Right renal cortex interstitium (tissue), 3 donors: Measurements from ENCODE around the gene PALMD. TPM values are rescaled to one million over a fixed set of nuclear protein-coding genes. Genes with fewer than 3 reads are reported as not detected.

Experiments
- DNase-seq, 3 donors: peaks; one replicate each; pipeline ENCODE4 v3.0.0-alpha.2; 2013; ENCODE audit warnings: low read depth in 3 of 3, low spot score in 2 of 3
- polyA plus RNA-seq, 3 donors: library from polyadenylated mRNA; unstranded; fragments of 120-200 nt; gene quantifications; one replicate each; pipeline ENCODE4 v1.2.1, GENCODE V29; 2013; ENCODE audit not compliant: insufficient read length in 3 of 3

PALMD gene
- polyA plus RNA-seq, 3 donors = 2.1 to 2.6 (median 2.5) TPM

DNA sequence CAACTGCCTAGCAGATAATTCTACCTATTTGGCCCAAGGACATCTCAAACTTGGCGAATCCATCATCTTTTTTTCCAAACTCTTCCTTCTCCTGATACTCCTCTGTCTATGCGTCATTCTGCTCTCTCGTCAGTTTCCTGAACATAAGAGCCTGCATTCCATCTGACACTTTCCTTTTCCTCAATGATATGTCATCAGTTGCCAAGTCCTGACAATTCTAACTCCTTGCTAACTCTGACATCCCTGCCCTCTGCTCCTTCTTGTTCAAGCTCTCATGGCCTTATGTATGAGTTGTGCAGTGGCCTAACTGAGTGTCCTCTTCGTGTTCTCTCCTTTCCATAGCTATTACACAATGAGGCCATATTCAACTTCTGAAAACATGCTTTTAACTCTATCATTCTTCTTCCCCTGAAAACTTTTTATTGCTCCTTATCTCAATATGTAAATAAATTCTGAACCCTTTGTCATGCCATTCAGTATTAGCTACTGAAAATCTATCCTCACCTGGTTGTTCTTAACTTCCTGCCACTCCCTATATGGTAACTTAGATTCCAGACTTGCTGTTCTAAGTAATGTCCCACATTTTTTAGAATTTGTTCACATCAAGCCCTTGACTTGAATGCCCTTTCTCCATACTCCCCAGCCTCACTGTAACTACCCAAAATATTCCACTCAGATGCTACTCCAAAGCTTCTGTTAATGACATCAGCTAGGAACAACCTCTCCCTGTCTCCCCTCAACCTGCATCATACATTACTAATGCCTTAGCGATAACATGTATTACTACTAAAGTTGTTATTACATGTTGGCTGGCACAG is 11.5 kb downstream of the PALMD start:
- DNase-seq = no peak

DNA sequence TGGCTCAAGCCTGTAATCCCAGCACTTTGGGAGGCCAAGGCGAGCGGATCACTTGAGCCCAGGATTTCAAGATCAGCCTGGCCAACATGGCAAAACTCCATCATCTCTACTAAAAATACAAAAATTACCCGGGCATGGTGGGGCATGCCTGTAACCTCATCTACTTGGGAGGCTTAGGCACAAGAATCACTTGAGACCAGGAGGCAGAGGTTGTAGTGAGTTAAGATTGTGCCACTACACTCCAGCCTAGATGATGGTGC is 12.0 kb downstream of the PALMD start:
- DNase-seq = no peak

DNA sequence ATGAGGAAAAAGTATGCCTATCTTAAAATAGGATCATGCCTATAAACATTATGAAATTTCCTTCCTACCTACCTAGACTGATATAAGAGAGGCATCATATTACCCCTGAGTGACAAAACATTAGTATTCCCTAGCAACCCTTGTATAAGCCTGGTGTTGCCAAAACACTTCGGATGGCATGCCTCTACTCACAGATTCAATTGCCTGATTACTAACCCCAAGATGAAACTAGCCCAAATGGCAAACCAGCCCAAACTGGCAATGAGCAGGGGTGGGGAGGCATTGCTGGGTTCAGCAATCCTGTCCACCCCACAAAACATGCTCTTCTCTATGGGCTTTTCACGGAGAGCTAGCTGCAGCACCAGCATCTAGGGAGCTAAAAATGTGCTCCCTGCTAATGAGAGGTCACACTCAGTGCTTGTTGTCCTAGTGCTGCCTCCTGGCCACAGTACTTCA is 13.9 kb downstream of the PALMD start:
- DNase-seq = no peak

DNA sequence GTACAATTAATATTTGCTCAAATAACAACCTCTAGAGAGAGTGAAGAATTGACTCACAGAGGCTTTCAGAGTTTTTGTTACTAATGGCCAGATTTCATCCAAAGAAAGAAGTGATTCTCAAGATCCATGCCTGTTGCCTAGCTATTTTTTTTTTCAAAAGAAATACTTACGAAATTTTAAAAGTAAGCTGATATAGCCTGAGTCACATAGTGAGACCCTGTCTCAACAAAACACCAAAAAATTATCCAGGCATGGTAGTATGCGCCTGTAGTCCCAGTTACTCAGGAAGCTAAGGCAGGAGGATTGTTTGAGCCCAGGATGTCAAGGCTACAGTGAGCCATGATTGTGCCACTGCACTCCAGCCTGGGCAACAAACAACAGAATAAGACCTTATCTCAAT is 14.6 kb downstream of the PALMD start:
- DNase-seq = no peak

DNA sequence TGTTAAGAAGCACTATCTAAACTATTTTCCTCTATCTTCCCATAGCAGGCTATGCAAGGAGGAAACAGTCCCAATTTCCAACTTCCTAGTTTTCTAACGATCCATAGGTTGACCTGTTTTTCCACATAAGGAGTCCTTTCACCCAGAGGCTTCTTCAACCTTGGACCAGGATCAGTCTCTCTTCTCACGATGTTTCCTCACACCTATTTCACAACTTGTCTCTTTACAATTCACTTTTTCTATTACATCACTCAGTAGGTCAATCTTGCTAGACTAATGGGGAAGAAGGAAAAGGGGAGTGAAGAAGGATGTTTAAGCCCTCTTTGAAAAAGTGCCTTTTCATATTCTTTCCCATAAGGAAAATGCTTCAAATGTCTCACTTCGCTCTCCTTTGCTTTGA is 15.9 kb downstream of the PALMD start:
- no peak for DNase-seq

DNA sequence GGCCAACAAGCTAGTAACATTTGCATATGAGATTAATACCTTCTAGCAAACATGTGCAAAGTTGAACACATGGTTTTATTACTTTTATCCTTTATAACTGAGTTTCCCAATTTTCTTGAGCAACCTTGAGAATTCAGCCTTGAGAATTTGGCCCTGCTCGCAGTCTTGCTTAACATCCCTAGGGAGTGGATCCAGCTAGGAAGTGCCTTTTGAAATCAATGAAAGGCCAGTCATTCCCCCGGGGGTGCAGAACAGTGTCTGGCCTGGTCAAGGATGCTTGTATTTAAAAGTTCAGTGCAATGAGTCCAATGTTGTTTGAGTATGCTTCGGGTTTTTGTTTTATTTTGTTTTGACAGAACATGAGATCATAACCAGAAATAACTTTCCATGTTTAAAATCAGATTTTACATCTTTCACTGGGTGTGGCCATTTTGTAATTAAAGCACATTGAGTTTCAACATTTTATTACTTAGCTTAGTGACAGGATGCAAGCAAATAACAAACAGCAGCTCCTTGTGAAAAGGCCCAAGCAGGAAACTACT is 16.7 kb downstream of the PALMD start:
- no peak for DNase-seq

DNA sequence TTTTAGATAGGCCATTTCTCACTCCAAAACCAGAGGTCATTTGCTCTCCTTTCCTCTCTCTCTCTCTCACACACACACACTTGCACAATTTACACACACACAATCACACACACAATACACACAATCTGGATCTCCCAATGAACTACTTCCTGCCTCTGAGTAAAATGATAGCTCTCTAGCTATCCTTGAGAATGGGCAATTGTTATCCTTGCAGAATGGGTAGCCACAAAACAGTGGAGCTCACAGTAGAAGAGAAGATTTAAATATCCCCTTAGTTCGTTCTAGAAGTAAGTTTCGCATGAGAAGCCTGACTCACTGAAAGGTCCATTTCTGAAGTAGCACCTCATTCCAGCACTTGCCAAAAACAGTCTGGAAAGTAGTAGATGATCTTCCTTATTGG is 17.6 kb downstream of the PALMD start:
- no peak for DNase-seq

DNA sequence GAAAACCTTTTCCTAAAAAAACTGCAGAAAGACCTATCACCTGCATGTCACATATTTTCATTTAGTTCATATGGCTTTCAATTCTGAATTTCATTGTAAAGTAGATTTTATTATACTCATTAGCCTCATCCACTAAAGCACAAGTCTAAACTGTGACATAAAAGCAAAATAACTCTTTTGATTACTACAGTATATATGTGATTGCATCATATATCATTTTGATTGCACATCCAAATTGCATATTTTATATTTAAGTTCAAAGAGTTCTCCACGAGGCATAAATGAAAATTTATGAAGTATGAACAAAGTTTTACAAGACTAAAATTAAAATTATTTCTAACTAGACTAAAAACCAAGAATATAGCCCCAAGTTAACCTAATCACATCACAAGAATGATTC is 19.3 kb downstream of the PALMD start:
- no peak for DNase-seq

DNA sequence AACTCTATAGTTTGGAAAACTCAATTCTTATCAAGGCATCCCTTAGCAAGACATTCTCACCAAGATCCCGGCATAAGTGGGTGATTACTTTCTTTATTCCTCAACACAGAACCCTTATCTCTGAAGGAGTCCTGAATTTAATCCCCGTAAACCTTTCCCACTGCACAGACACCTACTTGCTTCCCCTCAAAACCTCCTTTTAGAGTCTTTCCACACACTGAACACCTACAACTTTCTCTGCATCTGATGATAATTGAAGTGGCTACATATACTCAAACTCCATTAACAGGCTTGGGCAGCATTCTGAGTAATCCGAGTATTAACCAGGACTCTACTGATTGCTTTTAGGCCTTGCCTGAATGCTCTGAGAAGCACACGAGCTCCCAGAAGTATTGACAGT is 23.5 kb downstream of the PALMD start:
- no peak for DNase-seq

DNA sequence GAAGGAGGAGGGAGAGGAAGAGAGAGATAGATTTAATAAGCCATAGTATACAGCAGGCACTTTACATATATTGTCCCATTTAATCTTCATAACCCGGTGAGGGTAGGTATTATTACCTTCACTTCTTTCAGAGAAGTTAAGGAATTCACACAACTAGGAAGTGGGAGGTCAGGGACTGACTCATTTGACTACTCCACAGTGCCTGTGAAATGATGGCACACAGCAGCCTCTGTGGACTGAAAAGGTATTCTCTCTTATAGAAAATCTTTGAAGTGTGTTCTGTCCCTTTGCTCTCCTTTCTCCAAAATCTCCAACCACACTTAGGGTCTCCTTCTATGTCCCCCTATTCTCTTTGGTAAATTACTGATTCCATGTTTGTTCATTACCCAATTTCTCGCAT is 23.9 kb downstream of the PALMD start:
- DNase-seq = no peak

DNA sequence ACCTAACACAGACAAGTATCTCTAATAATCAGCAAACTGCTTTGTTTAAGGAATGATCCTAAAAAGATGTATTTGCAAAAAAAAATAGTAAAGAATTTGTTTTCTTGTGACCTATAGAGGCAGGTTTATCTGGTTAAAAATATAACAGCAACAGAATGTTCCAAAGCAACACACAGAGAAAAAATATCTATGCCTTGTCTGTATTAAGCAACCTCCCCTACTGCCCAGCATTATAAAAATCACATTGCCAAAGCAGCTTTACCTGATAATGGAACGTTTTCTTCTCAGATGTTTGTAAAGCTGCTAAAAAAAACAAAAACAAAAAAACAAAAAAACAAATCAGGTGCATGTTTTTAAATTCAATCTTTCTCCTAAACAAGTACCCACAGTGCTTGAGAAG is 24.7 kb downstream of the PALMD start:
- DNase-seq = no peak

DNA sequence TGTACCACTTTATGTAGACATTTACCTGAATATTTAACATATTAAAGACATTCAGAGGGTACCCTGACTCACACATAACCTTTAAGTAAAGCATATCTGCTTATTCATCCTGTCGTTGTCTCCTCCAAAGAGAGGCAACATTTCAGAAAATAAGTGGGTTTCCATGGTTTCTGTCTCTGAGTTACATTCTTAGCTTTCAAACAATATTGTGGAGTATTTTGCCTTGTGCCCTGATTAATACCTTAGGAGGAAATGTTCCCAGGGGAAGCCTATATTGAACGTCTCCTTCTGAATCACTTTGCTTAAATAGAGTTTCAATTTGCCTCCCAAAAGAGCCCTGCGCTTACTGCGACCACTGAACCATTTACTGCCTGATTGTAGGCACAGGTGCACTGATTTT is 26.1 kb downstream of the PALMD start:
- DNase-seq = no peak

DNA sequence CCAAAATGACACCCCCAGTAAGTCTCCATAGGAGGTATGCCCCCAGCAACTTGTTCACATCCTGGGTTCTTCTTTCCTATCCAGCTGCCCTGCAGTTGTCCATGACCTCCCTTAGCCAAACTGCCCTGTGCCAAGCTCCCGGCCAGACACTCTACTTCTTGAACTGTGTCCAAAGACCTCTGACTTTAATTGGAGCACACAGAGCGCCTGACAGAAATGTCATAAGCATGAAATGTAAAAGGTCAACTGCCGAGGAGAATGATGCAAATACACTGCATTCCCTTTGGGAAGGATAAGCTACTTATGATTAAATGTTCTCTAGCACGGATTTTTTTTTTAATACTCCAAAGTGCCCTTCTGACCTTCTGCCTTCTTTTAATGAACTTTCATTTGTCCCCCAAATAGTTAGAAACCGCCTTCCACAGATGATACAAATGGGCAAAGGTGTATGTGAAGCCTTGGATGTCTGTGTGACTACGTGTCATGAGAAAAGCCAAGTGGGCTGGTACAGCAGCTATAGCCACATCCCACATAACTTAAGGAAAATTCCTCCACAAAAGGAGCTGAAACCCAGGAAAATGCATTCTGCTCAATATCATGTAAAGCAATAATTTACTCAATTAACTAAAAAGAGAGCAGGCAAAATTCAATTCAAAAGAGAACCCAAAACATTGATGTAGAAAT is 26.8 kb downstream of the PALMD start:
- DNase-seq = no peak

DNA sequence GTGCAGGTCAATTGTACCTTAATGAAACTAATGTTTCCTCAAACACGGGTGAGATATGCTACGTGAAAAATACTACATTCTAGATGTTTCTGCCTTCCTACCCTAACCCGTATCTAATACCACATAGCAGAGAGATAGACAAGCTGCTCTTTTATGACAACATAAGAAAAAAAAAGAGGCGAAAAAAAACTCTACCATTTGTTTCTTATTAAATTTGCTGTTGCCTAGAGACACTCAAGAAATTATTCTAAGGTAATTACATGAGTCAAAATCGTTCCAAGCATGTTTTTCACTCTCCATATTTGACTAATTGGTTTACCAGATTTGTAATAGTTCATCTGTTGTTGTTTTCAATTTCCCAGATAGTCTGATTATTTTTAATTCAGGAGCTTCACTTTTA is 27.4 kb downstream of the PALMD start:
- no peak for DNase-seq

DNA sequence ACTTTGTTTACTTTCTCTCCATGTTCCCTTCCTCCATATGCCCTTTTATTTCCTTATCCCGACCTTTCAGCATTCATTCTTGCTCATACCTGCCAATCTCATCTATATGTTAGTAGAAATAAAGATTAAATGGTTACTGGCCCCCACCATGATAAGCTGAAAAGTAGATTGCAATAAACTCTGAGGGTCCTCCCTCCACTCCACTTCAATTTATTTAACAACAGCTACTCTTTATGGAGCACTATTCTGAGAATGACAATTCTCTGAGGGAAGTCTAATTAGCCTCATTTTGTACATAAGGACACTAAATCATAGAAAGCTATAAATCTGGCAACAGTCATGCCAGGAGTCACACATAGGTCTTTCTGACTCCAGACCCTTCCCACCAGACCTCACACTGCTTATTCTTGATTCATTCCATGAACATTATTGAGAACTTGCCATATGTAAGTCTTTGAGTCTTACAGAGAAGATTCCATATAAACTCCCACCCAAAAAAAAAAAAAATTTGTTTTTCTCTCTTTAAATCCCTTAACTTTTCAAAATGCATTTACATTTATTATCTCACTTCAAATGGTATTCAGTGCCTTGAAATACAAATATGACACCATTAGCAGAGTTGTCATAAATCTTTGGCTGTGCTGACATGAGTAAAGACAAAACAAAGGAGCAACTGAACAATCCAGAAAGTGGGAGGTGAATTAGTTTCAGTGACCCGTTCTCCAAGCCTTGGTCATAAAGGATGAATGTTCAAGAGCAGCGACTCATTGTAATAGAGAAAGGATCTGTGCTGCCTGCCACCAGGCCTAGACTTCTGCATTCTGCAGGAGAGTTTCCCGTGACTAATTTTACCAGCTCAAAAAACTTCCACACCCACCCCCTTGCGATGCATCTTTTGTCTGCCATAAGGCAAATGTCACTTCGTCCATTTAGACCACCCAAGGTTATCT is 28.5 kb downstream of the PALMD start:
- DNase-seq = no peak

DNA sequence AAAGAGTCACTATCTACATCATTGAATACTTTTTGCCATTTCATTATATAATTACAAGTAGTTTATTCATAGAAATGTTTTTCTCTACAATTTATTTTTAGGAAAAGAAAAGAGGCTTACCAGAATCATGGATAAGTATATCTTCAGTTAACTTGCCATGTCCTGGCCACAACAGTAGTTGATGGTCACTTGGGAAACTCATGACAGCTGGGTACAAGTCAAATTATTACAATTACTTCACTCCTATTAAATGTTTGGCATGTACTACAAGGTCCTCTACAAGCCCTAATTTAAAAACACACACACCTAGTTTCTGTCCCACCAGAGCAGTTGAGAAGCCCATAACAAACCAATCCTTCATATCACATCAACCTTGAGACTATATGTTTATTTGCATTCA is 29.4 kb downstream of the PALMD start:
- DNase-seq = no peak

DNA sequence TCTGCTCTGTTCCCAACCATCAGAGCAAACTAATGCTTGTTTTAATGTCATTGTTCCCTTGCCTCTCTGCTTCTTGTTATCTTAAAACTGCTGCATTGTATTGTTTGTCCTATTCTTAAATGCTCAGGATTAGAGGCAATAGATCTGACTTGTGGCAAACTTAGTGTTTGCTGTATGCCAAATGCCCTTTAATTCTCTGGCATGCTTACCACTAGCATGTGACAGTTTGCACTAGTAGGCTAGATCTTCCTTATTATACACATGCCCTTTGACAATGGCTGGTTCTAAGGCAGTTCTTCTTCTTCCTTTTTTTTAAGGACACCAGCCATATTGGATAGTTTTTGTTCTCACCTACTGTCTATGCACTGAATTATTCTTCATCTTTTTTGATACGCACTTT is 30.1 kb downstream of the PALMD start:
- DNase-seq = no peak

DNA sequence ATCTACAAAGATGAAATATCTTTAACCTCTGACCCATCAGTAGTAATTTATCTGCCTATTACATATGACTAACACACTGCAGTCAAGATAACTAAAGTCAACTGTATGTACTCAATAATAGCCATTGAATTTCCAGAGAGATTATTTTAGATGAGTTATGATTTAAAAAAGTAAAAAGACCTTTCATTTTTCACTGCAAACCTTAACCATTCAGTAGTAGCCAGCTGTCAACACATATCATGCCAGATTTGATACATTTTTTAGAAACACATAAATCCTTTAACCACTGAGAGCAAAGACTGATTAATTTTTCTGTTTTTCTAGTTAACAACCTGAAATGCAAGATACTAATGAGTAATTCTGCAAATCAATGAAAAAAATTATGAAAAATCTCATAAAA is 31.0 kb downstream of the PALMD start:
- no peak for DNase-seq

DNA sequence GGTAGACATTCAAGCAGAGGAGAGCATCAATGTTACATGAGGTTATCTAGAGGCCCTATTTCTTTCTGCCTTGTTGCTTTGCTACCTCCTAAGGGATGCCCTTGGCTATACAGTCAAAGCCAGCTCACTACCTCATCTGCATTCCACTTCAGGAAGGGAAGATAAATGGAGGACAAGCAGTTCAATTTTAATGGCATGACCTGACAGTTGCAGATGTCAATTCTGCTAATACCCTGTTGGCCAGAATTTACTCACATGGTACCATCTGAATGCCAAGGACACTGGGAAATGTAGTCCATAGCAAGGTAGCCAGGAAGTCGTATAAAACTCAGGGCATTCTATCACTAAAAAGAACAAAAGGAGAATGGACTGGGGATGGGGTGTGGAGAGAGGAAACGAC is 31.5 kb downstream of the PALMD start:
- no peak for DNase-seq

DNA sequence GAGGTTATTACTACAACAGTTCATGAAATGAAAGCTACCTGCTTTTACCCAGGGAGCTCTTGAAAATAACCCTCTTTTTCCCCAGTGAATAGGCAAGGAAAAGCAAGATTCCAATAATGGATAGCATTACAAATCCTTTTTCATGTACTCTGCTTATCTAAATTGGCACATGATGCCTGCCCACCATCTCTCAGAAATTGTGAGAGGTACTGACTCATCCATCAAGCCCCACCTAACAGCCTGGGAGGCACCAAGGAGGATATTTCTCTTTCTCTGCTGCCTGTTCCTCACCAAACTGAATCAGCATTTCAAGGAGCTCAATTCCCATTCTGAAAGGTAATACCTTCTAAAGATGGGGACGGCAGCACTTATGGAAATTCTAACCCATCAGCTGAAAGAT is 34.4 kb downstream of the PALMD start:
- no peak for DNase-seq

DNA sequence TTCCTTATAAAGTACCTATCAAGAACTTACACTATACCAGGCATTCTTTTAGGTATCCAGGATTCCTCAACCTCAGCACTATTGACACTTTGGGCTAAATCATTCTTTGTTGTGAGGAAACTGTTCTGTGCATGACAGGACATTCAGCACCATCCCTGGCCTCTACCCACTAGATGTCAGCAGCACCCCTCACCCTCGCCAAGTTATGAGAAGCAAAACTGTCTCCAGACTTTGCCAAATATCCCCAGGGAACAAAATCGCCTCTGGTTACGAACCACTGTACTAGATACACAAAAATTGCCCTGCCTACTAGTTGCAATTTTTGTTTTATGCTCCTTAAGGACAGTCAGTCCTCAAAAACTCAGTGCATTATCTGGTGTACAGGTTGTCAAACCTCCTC is 35.7 kb downstream of the PALMD start:
- DNase-seq = no peak
